ENCODE data around the gene MPPED1. TPM values are rescaled to one million over a fixed set of nuclear protein-coding genes. Genes with fewer than 3 reads are reported as not detected.

Gene MPPED1
- total RNA-seq = 1.7 and 1.8 TPM in 2 replicates
- long read RNA-seq = 0 reads

GRCh38 chr22:43411869-43412807 lies at the start of gene MPPED1:
Gene MPPED1 (plus strand): TSS chr22:43412014. CDS start chr22:43424986, 12,972 bp downstream.
- DNase-seq (ENCODE audit: low read depth, low spot score) = no peak
- H3K4me3 Mint-ChIP-seq = peak within 1 kb of the TSS; percentile 87
- no peak within 1 kb of the TSS for H3K27ac Mint-ChIP-seq (ENCODE audit: unreplicated experiment)

GRCh38 chr22:43363315-43364168 lies 48.3 kb upstream of the MPPED1 start:
- H3K27ac Mint-ChIP-seq (ENCODE audit: unreplicated experiment) = peak overlapping the region; percentile 57
- no peak for TF ChIP-seq CTCF (conservative IDR thresholded peaks at IDR 0.05)
- no peak for DNase-seq (ENCODE audit: low read depth, low spot score)
- no peaks in the 10 kb centered on the region for H3K9me3 Mint-ChIP-seq
- H3K4me3 Mint-ChIP-seq = peak overlapping the region; percentile 54
- H3K36me3 Mint-ChIP-seq (ENCODE audit: low read depth) = no peaks in the 10 kb centered on the region
- peaks cover 18% of the 10 kb centered on the region for H3K4me1 Mint-ChIP-seq
- peaks cover 22% of the 10 kb centered on the region for H3K27me3 Mint-ChIP-seq (ENCODE audit: low read depth)

More at GRCh38 chr22:43411869-43412807, at the start of gene MPPED1:
- TF ChIP-seq CTCF (conservative IDR thresholded peaks at IDR 0.05) = no peak
- no peaks in the 10 kb centered on the region for H3K36me3 Mint-ChIP-seq (ENCODE audit: low read depth)
- peaks cover 36% of the 10 kb centered on the region for H3K4me1 Mint-ChIP-seq
- peaks cover 82% of the 10 kb centered on the region for H3K27me3 Mint-ChIP-seq (ENCODE audit: low read depth)
- H3K9me3 Mint-ChIP-seq = no peaks in the 10 kb centered on the region

GRCh38 chr22:43364169-43364435 lies 47.7 kb upstream of the MPPED1 start:
- peaks cover 18% of the 10 kb centered on the region for H3K4me1 Mint-ChIP-seq
- no peak for DNase-seq (ENCODE audit: low read depth, low spot score)
- H3K36me3 Mint-ChIP-seq (ENCODE audit: low read depth) = no peaks in the 10 kb centered on the region
- H3K27me3 Mint-ChIP-seq (ENCODE audit: low read depth) = peaks cover 27% of the 10 kb centered on the region
- H3K9me3 Mint-ChIP-seq = no peaks in the 10 kb centered on the region
- no peak overlapping the region for H3K27ac Mint-ChIP-seq (ENCODE audit: unreplicated experiment)
- TF ChIP-seq CTCF (conservative IDR thresholded peaks at IDR 0.05) = no peak
- no peak overlapping the region for H3K4me3 Mint-ChIP-seq

GRCh38 chr22:43365715-43366440 lies 45.9 kb upstream of the MPPED1 start:
- no peak for TF ChIP-seq CTCF (conservative IDR thresholded peaks at IDR 0.05)
- DNase-seq (ENCODE audit: low read depth, low spot score) = no peak
- no peaks in the 10 kb centered on the region for H3K9me3 Mint-ChIP-seq
- H3K4me3 Mint-ChIP-seq = no peak overlapping the region
- peaks cover 28% of the 10 kb centered on the region for H3K4me1 Mint-ChIP-seq
- no peak overlapping the region for H3K27ac Mint-ChIP-seq (ENCODE audit: unreplicated experiment)
- no peaks in the 10 kb centered on the region for H3K36me3 Mint-ChIP-seq (ENCODE audit: low read depth)
- H3K27me3 Mint-ChIP-seq (ENCODE audit: low read depth) = peaks cover 38% of the 10 kb centered on the region

- Mint-ChIP-seq H3K36me3 (ENCODE audit: low read depth) (no peaks in the 10 kb centered on the region), H3K4me3 (no peak overlapping the region), H3K27me3 (ENCODE audit: low read depth) (peaks cover 43% of the 10 kb centered on the region), H3K9me3 (no peaks in the 10 kb centered on the region), H3K27ac (ENCODE audit: unreplicated experiment) (no peak overlapping the region), H3K4me1 (peaks cover 14% of the 10 kb centered on the region)
- no peak for DNase-seq (ENCODE audit: low read depth, low spot score)
- TF ChIP-seq CTCF (conservative IDR thresholded peaks at IDR 0.05) = no peak
These were observed 41.8 kb upstream of the MPPED1 start for GRCh38 chr22:43370036-43370435.
